Activated effector memory CD4-positive, alpha-beta T cell treated with Interleukin-2 at 50 U/mL for 16 hours (primary cell): Measurements from ENCODE around the gene PHF14.
"Not testable (repeated sequence)": the region's sequence is repeated elsewhere in the genome, so short reads cannot be mapped to it uniquely, and the experiment has no call there.

Experiments used
- DNase-seq: peaks from one replicate; pipeline ENCODE4 v3.0.0-alpha.2; 2020

Gene PHF14

DNA sequence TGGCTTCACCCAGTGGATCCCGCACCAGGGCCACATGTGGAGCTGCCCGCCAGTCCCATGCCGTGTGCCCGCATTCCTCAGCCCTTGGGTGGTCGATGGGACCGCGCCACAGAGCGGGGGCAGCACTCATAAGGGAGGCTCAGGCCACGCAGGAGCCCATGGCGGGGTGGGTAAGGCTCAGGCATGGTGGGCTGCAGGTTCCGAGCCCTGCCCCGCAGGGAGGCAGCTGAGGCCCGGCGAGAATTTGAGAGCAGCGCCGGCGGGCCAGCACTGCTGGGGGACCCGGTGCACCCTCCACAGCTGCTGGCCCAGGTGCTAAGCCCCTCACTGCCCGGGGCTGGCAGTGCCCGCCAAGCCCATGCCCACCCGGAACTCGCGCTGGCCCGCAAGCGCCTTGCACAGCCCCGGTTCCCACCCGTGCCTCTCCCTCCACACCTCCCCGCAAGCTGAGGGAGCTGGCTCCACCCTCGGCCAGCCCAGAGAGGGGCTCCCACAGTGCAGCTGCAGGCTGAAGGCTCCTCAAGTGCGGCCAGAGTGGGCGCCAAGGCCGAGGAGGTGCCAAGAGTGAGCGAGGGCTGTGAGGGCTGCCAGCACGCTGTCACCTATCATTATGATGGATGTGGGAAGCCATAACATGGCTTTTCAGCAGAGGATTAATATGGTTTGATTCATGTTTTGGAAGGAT lies 22.0 kb downstream of the PHF14 start:
- not testable (repeated sequence) for DNase-seq

DNA sequence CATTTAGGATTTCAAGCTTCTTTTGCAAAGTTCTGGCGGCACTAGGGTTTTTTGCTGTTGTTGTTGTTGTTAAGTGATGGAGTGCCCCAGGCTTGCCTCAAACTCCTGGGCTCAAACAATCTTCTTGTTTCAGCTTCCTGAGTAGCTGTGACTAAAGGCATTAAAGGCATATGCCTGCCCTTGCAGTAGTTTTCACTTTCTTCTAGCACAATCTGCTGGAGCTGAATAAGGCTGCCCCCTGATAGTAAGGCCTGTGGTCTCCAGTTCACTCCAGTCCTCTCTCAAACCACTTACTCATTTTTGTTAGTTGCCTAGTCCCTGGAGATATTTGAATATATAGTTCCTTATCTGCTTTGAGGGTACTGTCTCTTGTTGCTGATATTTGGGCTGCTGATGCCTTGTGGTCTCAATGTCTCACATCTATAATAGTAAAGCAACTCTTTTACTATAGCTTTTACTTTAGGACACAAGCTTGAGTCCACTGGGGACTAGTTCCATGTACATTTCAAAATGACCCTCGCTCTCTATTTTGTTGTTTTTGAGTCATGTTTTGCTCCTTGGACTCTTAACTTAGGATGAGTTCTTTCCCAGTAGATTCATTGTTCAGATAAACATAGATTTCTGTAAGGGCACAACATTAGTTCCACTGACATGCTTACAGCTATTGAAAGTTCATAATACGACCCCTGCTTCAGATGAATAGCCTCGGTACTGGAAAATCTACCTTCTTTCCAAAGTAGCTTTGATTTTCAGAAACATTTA lies 25.5 kb downstream of the PHF14 start:
- no peak for DNase-seq

DNA sequence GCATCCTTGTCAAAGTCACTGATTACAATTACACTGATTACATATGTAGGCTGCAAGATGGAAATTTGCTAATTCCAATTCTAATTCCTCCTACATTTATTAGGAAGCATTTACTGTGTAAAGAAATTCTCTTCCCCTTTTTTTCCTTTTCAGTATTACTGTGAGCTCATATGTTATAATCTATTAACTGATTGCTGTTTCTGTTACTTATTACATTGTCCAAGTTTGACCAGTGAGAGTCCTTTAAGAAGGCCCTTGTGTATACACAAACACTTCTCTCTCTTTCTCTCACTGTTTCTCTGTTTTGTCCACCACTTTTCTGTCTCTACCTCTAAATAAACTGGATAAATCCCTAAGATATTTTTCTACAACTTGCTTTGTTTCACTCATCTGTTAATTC lies 31.5 kb downstream of the PHF14 start:
- DNase-seq, result no peak

DNA sequence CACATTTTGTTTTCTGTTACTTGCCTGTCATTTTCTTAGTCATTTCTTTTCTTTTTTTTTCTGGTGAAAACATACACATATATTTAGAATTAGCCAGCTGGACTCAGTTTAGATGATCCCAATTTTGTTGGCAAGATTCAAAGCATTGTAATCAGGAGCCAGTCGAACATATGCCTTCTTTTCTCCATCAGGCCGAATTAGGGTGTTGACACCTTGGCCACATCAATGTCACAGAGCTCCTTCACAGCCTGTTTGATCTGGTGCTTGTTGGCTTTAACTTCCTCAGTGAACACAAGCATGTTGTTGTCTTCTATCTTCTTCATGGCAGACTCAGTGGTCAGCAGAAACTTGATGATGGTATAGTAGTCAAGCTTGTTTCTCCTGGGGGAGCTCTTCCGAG lies 32.6 kb downstream of the PHF14 start:
- DNase-seq, result no peak

- DNase-seq, result no peak
Measured at GRCh38 chr7:11009631-11010030, 36.0 kb downstream of the PHF14 start.

GRCh38 chr7:11021468-11021867 lies 47.8 kb downstream of the PHF14 start:
- no peak for DNase-seq

- DNase-seq, result no peak
Measured at GRCh38 chr7:11026452-11027359, 53.0 kb downstream of the PHF14 start.

- DNase-seq, result no peak
Measured at GRCh38 chr7:11035661-11036060, 62.0 kb downstream of the PHF14 start.

DNA sequence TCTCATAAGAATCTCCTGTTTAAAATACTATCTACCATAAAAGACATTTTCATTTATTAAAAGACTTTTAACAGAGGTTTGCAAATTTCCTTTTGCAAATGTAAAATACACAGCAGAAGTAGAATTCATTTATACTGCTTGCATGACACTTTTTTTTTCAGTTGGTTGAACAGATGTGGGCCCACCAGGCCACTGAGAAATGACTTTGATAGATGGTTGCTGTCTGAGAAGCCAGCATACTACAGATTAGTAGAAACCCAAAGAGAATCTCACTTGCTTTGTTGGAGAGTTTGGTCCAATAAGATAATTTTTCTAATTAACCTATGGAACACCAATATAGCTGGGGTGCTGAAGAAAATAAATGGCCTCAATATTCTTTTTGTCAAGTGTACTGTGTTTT lies 66.3 kb downstream of the PHF14 start:
- no peak for DNase-seq

- DNase-seq, result no peak
Measured at GRCh38 chr7:11054033-11054432, 80.4 kb downstream of the PHF14 start.

DNA sequence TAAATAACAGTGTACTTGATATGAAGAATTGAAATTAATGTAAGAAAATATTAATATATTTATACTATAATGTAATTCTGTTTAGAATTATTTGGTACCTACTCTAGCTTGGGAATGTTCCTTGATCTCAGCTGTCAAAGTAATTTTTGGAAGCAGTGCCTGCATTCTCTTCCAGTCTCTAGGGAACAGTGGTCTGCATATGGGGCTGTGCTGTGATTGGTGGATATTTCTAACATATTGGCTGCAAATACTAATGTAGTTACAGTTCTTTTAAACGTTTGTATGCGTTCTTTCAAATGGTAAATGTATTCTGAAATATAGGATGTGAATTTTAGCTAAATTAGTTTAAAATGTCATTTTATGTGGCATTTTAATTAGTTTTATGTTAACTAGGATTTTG lies 87.2 kb downstream of the PHF14 start:
- no peak for DNase-seq

DNA sequence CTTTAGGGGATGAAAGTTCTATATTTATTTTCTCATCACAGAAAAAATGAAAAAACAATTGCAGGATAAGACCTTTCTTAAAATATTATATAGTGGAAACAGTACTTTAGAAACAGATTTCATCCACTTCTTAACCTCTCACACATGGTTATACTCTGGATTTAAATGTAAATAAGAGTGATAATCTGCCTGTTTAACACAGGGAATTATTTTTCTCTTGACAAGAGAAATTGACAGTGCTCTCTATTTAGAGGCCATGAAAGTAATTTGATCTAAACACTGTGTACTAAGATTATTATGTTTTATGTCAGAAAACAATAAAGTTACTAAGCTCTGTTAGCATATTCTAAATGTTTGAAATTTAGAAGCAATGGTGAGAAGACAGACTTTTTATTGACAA lies 88.4 kb downstream of the PHF14 start:
- DNase-seq, result no peak

GRCh38 chr7:11069591-11069990 lies 95.9 kb downstream of the PHF14 start:
- no peak for DNase-seq

- DNase-seq, result no peak
Measured at GRCh38 chr7:11077816-11078215, 104.1 kb downstream of the PHF14 start.

DNA sequence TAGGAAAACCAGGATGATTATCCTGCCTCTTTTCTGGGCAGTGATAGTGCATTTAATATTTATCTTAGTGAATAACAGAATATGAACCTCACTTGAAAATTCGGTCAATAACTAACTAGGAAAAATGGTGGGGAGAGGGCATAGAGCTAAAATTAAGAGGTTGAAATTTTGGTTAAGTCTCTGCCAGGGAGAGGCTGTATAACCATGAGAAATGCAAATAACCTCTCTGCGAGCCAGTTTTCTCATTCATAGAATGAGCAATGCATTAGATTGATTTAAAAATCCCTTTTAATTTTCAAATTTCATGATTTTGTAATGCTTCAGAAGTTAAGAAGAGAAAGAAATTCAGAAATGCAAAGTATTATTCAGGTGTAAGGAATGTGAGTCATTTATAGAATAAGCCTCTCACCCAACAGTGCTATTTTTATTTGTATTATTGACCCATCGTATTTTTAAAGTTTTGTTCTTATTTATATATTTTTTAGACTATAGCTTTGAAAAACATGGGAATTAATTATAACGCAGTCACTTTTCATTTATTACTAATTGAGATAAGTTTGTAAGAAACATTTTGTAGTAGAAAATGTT lies 104.7 kb downstream of the PHF14 start:
- DNase-seq, result no peak

- DNase-seq, result no peak
Measured at GRCh38 chr7:11079907-11080306, 106.2 kb downstream of the PHF14 start.

DNA sequence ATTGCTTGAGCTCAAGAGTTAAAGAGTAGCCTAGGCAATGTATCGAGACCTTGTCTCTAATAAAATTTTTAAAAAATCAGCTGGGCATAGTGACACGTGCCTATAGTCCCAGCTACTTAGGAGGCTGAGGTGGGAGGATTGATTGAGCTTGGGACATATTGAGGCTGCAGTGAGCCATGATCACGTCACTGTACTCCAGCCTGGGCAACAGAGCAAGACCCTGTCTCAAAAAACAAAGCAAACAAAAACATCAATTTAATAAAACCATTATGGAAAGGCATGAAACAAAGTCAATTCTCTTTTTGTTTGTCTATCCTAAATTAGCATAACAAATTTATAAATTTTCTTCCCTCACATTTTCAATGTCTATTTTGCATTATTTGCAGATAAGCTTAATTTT lies 108.4 kb downstream of the PHF14 start:
- DNase-seq, result no peak

GRCh38 chr7:11082552-11083213 lies 109.0 kb downstream of the PHF14 start:
- no peak for DNase-seq

DNA sequence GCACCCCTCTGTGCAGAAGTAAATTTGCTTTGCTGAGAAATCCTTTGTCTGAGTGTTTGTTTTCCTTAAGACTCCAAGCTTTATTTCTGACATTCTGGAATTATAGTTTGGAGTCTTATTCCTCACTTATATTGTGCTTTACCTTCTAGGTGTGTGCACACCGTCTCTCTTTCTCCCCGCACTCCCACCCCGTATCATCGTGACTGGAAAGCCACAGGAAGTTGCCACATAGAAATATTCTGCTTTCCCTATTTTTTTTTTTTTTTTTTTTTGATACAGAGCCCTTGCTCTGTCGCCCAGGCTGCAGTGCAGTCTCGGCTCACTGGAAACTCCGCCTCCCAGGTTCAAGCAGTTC lies 109.5 kb downstream of the PHF14 start:
- no peak for DNase-seq

DNA sequence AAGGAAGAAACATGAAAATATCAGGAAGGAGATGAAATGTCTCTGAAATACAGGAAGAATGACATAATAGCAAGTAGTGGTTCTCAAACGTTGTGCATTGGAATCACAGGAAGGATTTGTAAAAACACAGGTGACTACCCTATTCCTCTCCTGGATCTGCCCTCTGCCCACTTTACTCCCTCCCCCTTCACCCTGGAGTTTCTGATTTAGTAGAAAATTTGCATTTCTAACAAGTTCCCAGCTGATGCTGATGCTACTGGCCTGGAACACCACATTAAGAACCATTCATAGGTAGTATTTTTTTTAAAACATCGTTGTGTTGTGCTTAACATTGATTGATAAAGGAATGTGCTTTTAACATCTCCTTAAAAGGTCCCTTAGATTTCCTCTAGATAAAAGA lies 130.9 kb downstream of the PHF14 start:
- DNase-seq, result no peak

GRCh38 chr7:11109659-11110058 lies 136.0 kb downstream of the PHF14 start:
- no peak for DNase-seq

- no peak for DNase-seq
Measured at GRCh38 chr7:11120068-11120664, 146.5 kb downstream of the PHF14 start.
